OCI-LY7 (cell line): ENCODE results near the gene MAP2K2.
"Not testable (repeated sequence)": the region's sequence is repeated elsewhere in the genome, so short reads cannot be mapped to it uniquely, and the experiment has no call there.

Experiments
- CTCF ChIP-seq: fragments of 200-600 bp; sonication (generic); conservative IDR thresholded peaks from 2 replicates; pipeline ENCODE4 v1.5.1; 2014; ENCODE audit warnings: mild to moderate bottlenecking, antibody characterized with exemption, low read length, moderate library complexity, mixed read lengths
- EZH2phosphoT487 ChIP-seq: fragments of 200-600 bp; sonication (generic); IDR thresholded peaks from 2 replicates; pipeline ENCODE4 v1.6.1; 2018; ENCODE audit warnings: low read depth, borderline replicate concordance, mild to moderate bottlenecking, mixed run types, antibody characterized with exemption, low read length, moderate library complexity, mixed read lengths

- not testable (repeated sequence) for TF ChIP-seq CTCF, EZH2phosphoT487
These were observed 5.1 kb upstream of the MAP2K2 start for GRCh38 chr19:4129050-4129449.
